Cardiac atrium fibroblast (primary cell): ENCODE data around the gene CPSF4. TPM values are rescaled to one million over a fixed set of nuclear protein-coding genes. Genes with fewer than 3 reads are reported as not detected.

Experiments used
- total RNA-seq: library from RNA; depleted of rRNA; stranded (reverse); fragments of >200 nt; gene quantifications from 2 replicates; pipeline ENCODE4 v1.2.3, GENCODE V29; 2015

Gene CPSF4
- 19.1 and 26.0 TPM in 2 replicates for total RNA-seq

DNA sequence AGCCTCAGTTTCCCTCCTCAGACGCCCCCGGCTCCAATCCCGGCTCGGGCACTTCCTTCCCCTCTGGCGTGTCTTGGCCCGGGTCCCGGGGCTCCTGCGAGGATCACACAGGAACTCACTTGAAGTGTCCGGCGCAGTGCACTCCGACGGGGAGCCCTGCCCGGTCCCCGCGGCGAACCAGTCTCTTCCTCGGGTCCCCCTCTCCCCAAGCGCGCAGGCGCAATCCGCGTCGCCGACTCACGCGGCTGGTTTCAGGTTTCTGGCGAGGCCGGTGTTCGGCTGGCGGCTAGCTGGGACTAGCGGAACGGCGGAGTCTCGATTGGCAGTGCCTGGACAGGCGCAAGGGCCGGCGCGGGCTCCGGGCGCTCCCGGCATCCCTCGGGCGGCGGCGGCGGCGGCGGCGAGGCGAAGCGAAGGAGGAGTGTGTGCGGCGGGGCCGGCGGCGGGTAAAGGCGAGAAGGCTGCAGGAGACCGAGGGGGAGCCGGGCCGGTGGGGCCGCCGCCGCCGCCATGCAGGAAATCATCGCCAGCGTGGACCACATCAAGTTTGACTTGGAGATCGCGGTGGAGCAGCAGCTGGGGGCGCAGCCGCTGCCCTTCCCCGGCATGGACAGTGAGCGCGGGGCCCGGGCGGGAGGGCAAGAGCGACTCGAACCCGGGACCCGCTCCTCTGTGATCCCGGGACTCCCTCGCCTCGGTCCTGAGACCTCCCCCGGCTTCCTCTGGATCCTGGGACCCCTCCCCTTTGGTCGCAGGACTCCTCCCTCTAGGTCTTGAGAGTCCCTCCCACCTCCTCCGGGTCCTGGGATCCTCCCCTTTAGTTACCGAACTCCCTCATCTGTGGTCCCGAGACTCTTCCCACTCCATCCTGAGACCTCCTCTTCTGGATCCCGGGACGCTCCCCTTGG, at the start of gene CPSF4, which contains the start of gene PTCD1:
Gene CPSF4, plus strand, starts transcription at position 371 of the 908 bp plus-strand sequence. Its CDS starts 140 bp downstream, at position 511.
Gene PTCD1, minus strand, starts transcription at position 226 of the 908 bp plus-strand sequence. CDS start 3,556 bp downstream, outside the sequence.

DNA sequence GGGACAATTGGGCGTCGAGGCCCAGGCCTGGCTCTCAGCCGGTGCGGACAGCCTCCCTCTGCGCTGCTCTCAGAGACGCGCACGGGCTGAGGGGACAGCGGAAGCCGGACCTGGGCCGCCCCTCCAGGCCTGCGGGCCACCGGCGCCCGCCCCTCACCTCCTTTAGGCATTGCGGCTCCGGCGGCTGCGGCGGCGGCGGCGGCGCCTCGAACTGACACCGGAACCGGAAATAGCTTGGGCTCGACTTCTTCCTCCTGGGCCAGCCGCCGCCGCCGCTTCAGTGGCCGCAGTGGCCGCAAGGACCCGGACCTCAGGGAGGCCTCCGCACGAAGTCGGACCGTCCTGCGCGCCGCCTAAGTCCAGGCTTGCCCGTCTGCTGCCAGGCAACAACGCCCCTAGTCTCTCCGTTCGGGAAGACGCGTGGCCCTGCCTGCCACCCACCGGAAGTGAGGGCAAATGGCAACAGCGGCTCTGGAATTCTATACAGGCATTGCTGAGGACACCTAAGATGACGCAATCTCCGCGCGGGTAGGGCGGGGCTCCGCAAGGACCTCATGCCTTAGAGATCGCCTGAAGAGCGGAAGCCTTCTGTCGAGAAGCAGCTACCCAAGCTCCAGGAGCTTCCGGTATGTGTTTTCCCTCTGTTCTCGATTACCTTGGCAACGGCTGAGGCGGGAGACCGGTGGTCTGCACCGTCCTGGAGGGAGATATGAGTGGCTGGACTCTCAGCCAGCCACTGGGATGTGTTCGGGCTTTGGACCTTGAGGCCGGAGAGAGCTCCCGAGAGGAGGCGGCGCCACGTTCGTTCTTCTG, 30.2 kb upstream of the CPSF4 start, which contains the start of the genes BUD31 and PDAP1:
Gene BUD31, plus strand, starts transcription at position 591 of the 813 bp plus-strand sequence. CDS start 2,124 bp downstream, outside the sequence.
Gene PDAP1, minus strand, starts transcription at position 219 of the 813 bp plus-strand sequence. Its CDS starts 49 bp downstream, at position 170.

DNA sequence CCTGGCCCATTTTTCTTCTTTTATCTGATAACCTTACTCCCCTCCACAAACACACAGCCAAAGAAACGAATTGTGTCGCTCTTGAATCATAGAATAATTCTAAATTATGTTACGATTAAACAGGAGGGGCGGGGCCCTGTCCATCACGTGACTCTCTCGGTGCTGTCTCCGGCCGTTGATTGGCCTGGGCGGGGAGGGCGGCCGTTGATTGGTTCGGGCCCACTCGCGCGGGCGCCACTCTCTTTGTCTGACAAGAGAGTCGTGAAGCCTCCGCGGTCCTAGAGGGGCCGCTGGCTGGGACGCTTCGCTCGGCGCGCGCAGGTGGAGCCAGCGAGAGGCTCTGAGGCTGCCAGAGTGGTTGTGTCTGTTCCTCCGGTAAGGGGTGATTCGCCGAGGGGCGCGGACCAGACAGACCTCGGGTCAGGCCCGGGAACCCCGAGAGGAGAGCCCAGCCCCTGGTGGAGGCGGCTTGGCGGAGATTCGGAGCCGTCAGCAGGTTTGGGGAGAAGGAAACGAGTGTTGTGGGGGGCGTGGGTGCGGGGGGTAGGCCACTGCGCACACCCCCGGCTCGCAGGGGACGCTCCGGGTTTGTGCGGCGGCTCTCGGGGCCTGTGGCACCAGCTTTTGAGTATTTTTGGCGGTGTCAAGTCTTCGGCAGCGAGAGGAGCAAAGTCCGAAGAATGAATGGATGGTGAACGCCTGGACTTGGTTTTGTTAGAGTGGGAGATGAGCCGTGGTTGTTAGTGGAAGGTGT, 34.0 kb downstream of the CPSF4 start, which contains the start of gene ZNF789:
Gene ZNF789, plus strand, starts transcription at position 330 of the 754 bp plus-strand sequence. CDS start 3,567 bp downstream, outside the sequence.

DNA sequence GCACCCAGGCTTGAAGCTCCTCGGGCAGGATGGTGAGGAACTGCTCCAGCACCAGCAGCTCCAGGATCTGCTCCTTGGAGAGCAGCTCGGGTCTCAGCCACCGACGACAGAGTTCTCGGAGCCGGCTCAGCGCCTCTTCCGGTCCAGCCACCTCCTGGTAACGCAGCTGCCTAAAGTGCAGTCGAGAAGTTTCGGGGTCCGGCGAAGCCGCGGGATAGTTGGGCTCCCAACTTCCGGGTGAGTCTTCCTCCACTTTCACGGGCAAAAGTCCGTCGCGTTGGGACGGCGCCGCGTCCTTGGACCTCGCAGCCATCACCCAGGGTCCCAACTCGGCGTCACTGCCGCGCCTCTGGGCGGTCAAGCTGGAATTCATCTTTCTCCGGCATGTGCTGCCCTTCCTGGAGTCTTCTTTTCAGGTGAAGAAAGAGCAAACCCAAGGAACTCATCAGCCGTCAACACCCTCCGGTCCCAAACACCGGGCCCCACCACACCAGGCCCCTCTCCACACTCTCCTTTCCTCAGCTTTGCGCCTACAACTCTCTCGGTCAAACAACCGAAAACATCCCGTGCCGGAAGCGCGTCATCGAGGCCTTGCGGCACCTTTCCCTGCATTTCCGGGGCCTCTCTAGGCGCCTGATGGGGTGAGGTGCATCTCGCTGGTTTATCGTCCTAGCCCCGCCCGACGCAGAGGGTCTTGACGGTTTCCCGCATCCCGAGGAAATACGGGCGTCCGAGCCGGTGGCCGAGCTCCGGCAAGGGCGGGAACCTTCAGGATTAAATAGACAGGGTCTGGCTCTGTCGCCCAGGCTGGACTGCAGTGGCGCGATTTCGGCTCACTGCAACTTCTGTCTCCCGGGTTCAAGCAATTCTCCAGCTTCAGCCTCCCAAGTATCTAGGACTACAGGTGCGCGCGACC, 61.2 kb downstream of the CPSF4 start, which contains the start of gene ZNF394:
Gene ZNF394, minus strand, starts transcription at position 561 of the 916 bp plus-strand sequence. Its CDS starts 188 bp downstream, at position 373.

DNA sequence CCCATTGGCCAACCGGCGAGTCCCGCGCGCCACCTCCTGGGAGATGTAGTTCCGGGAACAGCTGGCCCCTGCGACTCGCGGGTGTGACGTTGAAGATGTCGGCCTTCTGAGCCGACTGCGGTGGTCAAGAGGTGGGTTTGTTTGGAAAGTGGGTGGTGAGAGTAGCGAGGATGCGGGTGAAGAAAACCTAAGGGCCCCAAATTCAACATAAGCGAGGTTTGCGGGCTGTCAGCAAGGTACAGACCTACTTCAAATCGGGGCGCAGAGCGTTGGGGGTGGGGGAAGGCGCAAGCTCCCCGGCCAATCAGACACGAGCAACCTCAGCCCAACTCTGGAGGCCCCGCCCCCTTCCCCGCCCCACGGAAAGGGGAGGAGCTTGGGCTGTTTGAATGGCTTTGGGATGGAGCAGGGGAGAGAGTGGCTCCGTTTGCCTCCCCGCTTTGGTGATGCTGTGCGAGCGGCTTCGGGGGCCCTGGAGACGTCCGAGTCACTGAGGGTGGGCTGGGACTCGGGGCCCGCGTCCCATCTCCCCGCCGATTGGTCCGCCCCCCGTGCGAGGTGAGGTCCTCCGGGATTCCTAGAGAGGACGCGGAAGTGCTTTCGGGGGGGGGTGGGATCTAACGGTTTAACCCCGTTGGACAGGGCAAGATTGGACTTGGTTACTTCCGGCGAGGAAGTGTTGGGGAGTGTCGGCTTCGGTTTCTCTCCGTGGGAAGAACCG, 66.0 kb downstream of the CPSF4 start, which contains the start of gene ZKSCAN5:
Gene ZKSCAN5, plus strand, starts transcription at position 60 of the 721 bp plus-strand sequence. CDS start 1,383 bp downstream, outside the sequence.

Other genes with a start within 250 kb of the CPSF4 start
- gene KPNA7, start 230.8 kb upstream of the CPSF4 start, total RNA-seq = not detected in 2 replicates
- not detected in 2 replicates for gene MYH16, start 166.1 kb upstream of the CPSF4 start, total RNA-seq
- 174 and 198 TPM in 2 replicates for gene ARPC1A, start 113.0 kb upstream of the CPSF4 start, total RNA-seq
- 262 and 273 TPM in 2 replicates for gene ARPC1B, start 64.2 kb upstream of the CPSF4 start, total RNA-seq
- gene PDAP1, start 30.3 kb upstream of the CPSF4 start, total RNA-seq = 73.5 and 93.5 TPM in 2 replicates
- 95.1 and 129 TPM in 2 replicates for gene BUD31, start 30.0 kb upstream of the CPSF4 start, total RNA-seq
- gene PTCD1, start 145 bp upstream of the CPSF4 start, total RNA-seq = 3.8 and 8.6 TPM in 2 replicates
- gene ATP5MF, start 27.2 kb downstream of the CPSF4 start, total RNA-seq = 3,196 and 5,196 TPM in 2 replicates
- gene ZNF789, start 33.9 kb downstream of the CPSF4 start, total RNA-seq = 1.9 and 4.0 TPM in 2 replicates
- 17.3 and 22.9 TPM in 2 replicates for gene ZNF394, start 61.3 kb downstream of the CPSF4 start, total RNA-seq
- 7.5 and 9.2 TPM in 2 replicates for gene ZKSCAN5, start 65.7 kb downstream of the CPSF4 start, total RNA-seq
- gene FAM200A, start 113.2 kb downstream of the CPSF4 start, total RNA-seq = 5.2 and 7.1 TPM in 2 replicates
- 34.7 and 38.7 TPM in 2 replicates for gene ZNF655, start 119.7 kb downstream of the CPSF4 start, total RNA-seq
- 1.1 TPM in 1 of 2 replicates, not detected in the other for gene TMEM225B, start 159.3 kb downstream of the CPSF4 start, total RNA-seq
- 6.3 and 6.9 TPM in 2 replicates for gene ZSCAN25, start 178.0 kb downstream of the CPSF4 start, total RNA-seq
- not detected in 2 replicates for gene CYP3A5, start 241.1 kb downstream of the CPSF4 start, total RNA-seq